Mammary epithelial cell (primary cell): ENCODE measurements around the gene ATRX.

Source experiments
- CTCF ChIP-seq, 2 donors: IDR thresholded peaks in 1 of 2; conservative IDR thresholded peaks in 1 of 2; 2 replicates each; pipeline ENCODE4 v1.5.1; 2011 to 2012; ENCODE audit warnings: inconsistent platforms in 2 of 2, low read length in 2 of 2, mild to moderate bottlenecking in 2 of 2, control low read depth in 1 of 2, low read depth in 1 of 2; ENCODE audit not compliant: insufficient read depth in 1 of 2; ENCODE audit errors: extremely low read depth in 1 of 2
- EZH2 ChIP-seq: IDR thresholded peaks from 2 replicates; pipeline ENCODE4 v1.6.1; 2012; ENCODE audit warnings: low read length, inconsistent platforms, borderline replicate concordance

DNA sequence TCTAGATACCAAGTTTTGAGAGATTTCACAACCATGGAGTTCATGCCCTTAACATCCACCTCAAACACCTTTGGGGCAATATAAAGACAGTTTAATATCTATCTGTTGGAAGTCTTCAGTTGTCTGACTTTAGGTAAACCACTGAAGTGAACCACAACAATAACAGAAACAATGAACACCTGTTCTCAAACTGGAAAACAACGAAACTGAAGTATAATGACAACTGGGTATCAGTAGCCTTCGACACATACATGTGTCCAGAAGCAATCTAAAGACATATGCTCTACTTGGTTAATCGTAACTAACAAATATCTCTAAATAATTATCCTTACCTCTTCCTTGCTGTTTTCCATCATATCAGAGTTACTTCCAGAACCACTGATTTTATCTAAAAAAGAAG is 87.8 kb downstream of the ATRX start:
- no peak for TF ChIP-seq CTCF (conservative IDR thresholded peaks at IDR 0.05 in 1 of 2, IDR thresholded peaks at IDR 0.05 in 1 of 2; ENCODE audit: extremely low read depth in 1 of 2, insufficient read depth in 1 of 2, low read depth in 1 of 2, low read length in 2 of 2)
- TF ChIP-seq EZH2, result no peak
